A549 treated with GW870086 at 1 μM for 4 hours (cell line): Measurements from ENCODE around the gene PCDHB7. TPM values are rescaled to one million over a fixed set of nuclear protein-coding genes. Genes with fewer than 3 reads are reported as not detected.

ENCODE experiments used
- total RNA-seq: library from RNA; stranded (reverse); fragments of 200-300 nt; extraction: Qiagen RNA extraction; gene quantifications from 5 replicates; pipeline ENCODE4 v1.2.3, GENCODE V29; 2022; ENCODE audit warnings: low read depth

The PCDHB7 gene
- not detected in 5 replicates for total RNA-seq

GRCh38 chr5:141172381-141173204 is at the start of gene PCDHB7:
Gene PCDHB7 (plus strand): TSS chr5:141172644. CDS start chr5:141172836, 192 bp downstream.

GRCh38 chr5:141135030-141135717 is 37.3 kb upstream of the PCDHB7 start, which contains the start of gene PCDHB5:
Gene PCDHB5 (plus strand): TSS chr5:141135206. CDS start chr5:141135435, 229 bp downstream.

GRCh38 chr5:141149812-141150211 is 22.6 kb upstream of the PCDHB7 start, which contains the start of gene PCDHB6:
Gene PCDHB6 (plus strand): TSS chr5:141150057. CDS start chr5:141150258, 201 bp downstream.

GRCh38 chr5:141177577-141178191 is 5.2 kb downstream of the PCDHB7 start, which contains the start of gene PCDHB8:
Gene PCDHB8 (plus strand): TSS chr5:141177790. CDS start chr5:141178035, 245 bp downstream.

GRCh38 chr5:141182248-141182647 is 9.8 kb downstream of the PCDHB7 start, which contains the start of gene PCDHB16:
Gene PCDHB16 (plus strand): TSS chr5:141182387. CDS start chr5:141182560, 173 bp downstream.

GRCh38 chr5:141186897-141187512 is 14.6 kb downstream of the PCDHB7 start, which contains the start of gene PCDHB9:
Gene PCDHB9 (plus strand): TSS chr5:141187161. CDS start chr5:141187319, 158 bp downstream.

GRCh38 chr5:141192110-141192725 is 19.8 kb downstream of the PCDHB7 start, which contains the start of gene PCDHB10:
Gene PCDHB10 (plus strand): TSS chr5:141192353. CDS start chr5:141192553, 200 bp downstream.

GRCh38 chr5:141199359-141200235 is 27.2 kb downstream of the PCDHB7 start, which contains the start of gene PCDHB11:
Gene PCDHB11 (plus strand): TSS chr5:141199627. CDS start chr5:141199775, 148 bp downstream.

GRCh38 chr5:141208478-141208877 is 36.0 kb downstream of the PCDHB7 start, which contains the start of gene PCDHB12:
Gene PCDHB12 (plus strand): TSS chr5:141208719. CDS start chr5:141208908, 189 bp downstream.

GRCh38 chr5:141213656-141214339 is 41.4 kb downstream of the PCDHB7 start, which contains the start of gene PCDHB13:
Gene PCDHB13 (plus strand): TSS chr5:141213919. CDS start chr5:141214124, 205 bp downstream.

GRCh38 chr5:141223112-141223783 is 50.8 kb downstream of the PCDHB7 start, which contains the start of gene PCDHB14:
Gene PCDHB14 (plus strand): TSS chr5:141223343. CDS start chr5:141223506, 163 bp downstream.

Other genes starting within 250 kb of the PCDHB7 start
- gene PCDHAC1, start 246.3 kb upstream of the PCDHB7 start, total RNA-seq: 2.4 to 3.3 TPM (median 3.0 TPM) in 5 replicates
- 4.0 to 5.0 TPM (median 4.4 TPM) in 5 replicates for gene PCDHAC2, start 206.2 kb upstream of the PCDHB7 start, total RNA-seq
- gene PCDHB1, start 121.3 kb upstream of the PCDHB7 start, total RNA-seq: not detected in 5 replicates
- 3.3 to 4.1 TPM (median 3.4 TPM) in 5 replicates for gene PCDHB2, start 78.0 kb upstream of the PCDHB7 start, total RNA-seq
- gene PCDHB3, start 72.2 kb upstream of the PCDHB7 start, total RNA-seq: 0.05 TPM in 1 of 5 replicates, not detected in the others
- gene PCDHB4, start 50.8 kb upstream of the PCDHB7 start, total RNA-seq: 0.03 to 0.11 TPM (median 0.08 TPM) in 3 of 5 replicates, not detected in the others
- 0.94 to 1.8 TPM (median 1.5 TPM) in 5 replicates for gene PCDHB5, start 37.4 kb upstream of the PCDHB7 start, total RNA-seq
- 0.81 to 1.2 TPM (median 0.89 TPM) in 5 replicates for gene PCDHB6, start 22.6 kb upstream of the PCDHB7 start, total RNA-seq
- 0.24 to 0.39 TPM (median 0.32 TPM) in 5 replicates for gene PCDHB8, start 5.1 kb downstream of the PCDHB7 start, total RNA-seq
- 0.05 to 0.15 TPM (median 0.06 TPM) in 4 of 5 replicates, not detected in the other for gene PCDHB16, start 9.7 kb downstream of the PCDHB7 start, total RNA-seq
- 0.05 TPM in 1 of 5 replicates, not detected in the others for gene PCDHB9, start 14.5 kb downstream of the PCDHB7 start, total RNA-seq
- gene PCDHB10, start 19.7 kb downstream of the PCDHB7 start, total RNA-seq: 0.05 TPM in 2 of 5 replicates, not detected in the others
- gene PCDHB11, start 27.0 kb downstream of the PCDHB7 start, total RNA-seq: 0.08 to 0.12 TPM (median 0.10 TPM) in 4 of 5 replicates, not detected in the other
- gene PCDHB12, start 36.1 kb downstream of the PCDHB7 start, total RNA-seq: not detected in 5 replicates
- 0.03 to 0.07 TPM (median 0.07 TPM) in 4 of 5 replicates, not detected in the other for gene PCDHB13, start 41.3 kb downstream of the PCDHB7 start, total RNA-seq
- 0.02 to 0.13 TPM (median 0.07 TPM) in 5 replicates for gene PCDHB14, start 50.7 kb downstream of the PCDHB7 start, total RNA-seq
- 0.05 to 0.16 TPM (median 0.09 TPM) in 3 of 5 replicates, not detected in the others for gene PCDHB15, start 72.8 kb downstream of the PCDHB7 start, total RNA-seq
- not detected in 5 replicates for gene SLC25A2, start 131.4 kb downstream of the PCDHB7 start, total RNA-seq
- gene TAF7, start 148.1 kb downstream of the PCDHB7 start, total RNA-seq: 63.2 to 78.4 TPM (median 73.8 TPM) in 5 replicates
- 0.29 to 0.38 TPM (median 0.32 TPM) in 5 replicates for gene PCDHGA1, start 157.9 kb downstream of the PCDHB7 start, total RNA-seq
- 0.45 to 0.72 TPM (median 0.70 TPM) in 5 replicates for gene PCDHGA2, start 166.1 kb downstream of the PCDHB7 start, total RNA-seq
- not detected in 5 replicates for gene PCDHGA3, start 171.2 kb downstream of the PCDHB7 start, total RNA-seq
- 1.6 to 2.1 TPM (median 1.9 TPM) in 5 replicates for gene PCDHGB1, start 177.5 kb downstream of the PCDHB7 start, total RNA-seq
- gene PCDHGA4, start 182.4 kb downstream of the PCDHB7 start, total RNA-seq: 0.07 to 0.18 TPM (median 0.14 TPM) in 5 replicates
- gene PCDHGB2, start 187.3 kb downstream of the PCDHB7 start, total RNA-seq: 0.05 to 0.19 TPM (median 0.10 TPM) in 5 replicates
- gene PCDHGA5, start 191.5 kb downstream of the PCDHB7 start, total RNA-seq: 0.08 to 0.22 TPM (median 0.12 TPM) in 5 replicates
- 0.16 to 0.31 TPM (median 0.22 TPM) in 5 replicates for gene PCDHGB3, start 197.6 kb downstream of the PCDHB7 start, total RNA-seq
- gene PCDHGA6, start 201.2 kb downstream of the PCDHB7 start, total RNA-seq: 0.13 to 0.26 TPM (median 0.14 TPM) in 5 replicates
- 0.59 to 1.1 TPM (median 0.95 TPM) in 5 replicates for gene PCDHGA7, start 210.1 kb downstream of the PCDHB7 start, total RNA-seq
- gene PCDHGB4, start 215.1 kb downstream of the PCDHB7 start, total RNA-seq: 0.74 to 1.00 TPM (median 0.79 TPM) in 5 replicates
- gene PCDHGA8, start 220.0 kb downstream of the PCDHB7 start, total RNA-seq: 0.02 to 0.13 TPM (median 0.07 TPM) in 3 of 5 replicates, not detected in the others
- 1.9 to 2.7 TPM (median 2.3 TPM) in 5 replicates for gene PCDHGB5, start 225.3 kb downstream of the PCDHB7 start, total RNA-seq
- gene PCDHGA9, start 230.1 kb downstream of the PCDHB7 start, total RNA-seq: 0.05 to 0.10 TPM (median 0.07 TPM) in 4 of 5 replicates, not detected in the other
- 0.07 to 0.16 TPM (median 0.12 TPM) in 5 replicates for gene PCDHGB6, start 235.4 kb downstream of the PCDHB7 start, total RNA-seq
- 0.02 TPM in 1 of 5 replicates, not detected in the others for gene PCDHGA10, start 240.3 kb downstream of the PCDHB7 start, total RNA-seq
- gene PCDHGB7, start 245.0 kb downstream of the PCDHB7 start, total RNA-seq: 0.03 to 0.06 TPM in 2 of 5 replicates, not detected in the others
- gene PCDHGA11, start 248.4 kb downstream of the PCDHB7 start, total RNA-seq: 0.03 to 0.07 TPM in 2 of 5 replicates, not detected in the others